Medulla oblongata (tissue), 1 donor: ENCODE results near the gene OR2T33.
"Not testable (repeated sequence)": the region's sequence is repeated elsewhere in the genome, so short reads cannot be mapped to it uniquely, and the experiment has no call there.

ENCODE experiments used
- DNase-seq: peaks from one replicate; pipeline ENCODE4 v3.0.0-alpha.2; 2015; ENCODE audit errors: extremely low spot score

OR2T33 gene, protein sequence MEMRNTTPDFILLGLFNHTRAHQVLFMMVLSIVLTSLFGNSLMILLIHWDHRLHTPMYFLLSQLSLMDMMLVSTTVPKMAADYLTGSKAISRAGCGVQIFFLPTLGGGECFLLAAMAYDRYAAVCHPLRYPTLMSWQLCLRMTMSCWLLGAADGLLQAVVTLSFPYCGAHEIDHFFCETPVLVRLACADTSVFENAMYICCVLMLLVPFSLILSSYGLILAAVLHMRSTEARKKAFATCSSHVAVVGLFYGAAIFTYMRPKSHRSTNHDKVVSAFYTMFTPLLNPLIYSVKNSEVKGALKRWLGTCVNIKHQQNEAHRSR

DNA sequence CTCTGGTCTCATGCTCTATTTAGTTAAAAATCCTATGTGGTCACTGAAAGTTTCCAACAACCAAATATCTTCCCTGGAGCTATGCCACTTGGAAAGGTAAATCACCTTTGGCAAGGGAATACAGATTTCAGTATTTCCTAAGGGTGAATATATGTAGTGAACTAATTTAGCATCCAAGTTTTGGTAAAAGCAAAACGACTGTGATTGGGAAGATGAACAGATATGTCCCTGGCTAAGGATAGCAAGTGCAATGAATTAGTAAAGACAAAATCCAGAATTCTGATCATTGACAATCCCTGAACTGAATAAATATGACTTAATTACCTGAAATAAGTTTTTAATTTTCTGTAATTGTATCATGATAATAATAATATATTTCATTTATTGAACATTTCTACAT lies at the start of gene OR2T33:
Gene OR2T33 (minus strand): TSS at position 101 of the 400 bp plus-strand sequence. CDS start 4,162 bp downstream, outside the sequence.
- no peak for DNase-seq

DNA sequence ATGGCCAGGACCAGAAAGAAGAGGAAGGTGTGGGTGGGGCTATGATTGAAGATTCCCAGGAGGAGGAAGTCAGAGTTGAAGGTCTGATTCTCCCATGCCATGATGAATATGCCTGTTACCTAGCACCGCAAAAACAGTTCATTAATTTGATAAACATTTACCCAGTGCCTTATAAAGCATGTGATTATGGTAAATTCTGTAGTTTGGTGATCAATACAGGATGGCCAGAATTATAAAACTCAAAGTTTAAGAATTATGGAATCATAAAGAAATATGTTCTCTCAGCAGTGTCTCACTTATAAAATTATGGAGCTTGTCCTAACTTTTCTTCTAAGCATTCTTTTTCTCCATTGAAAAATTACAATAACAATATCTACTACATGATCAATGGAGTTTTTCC lies 46.7 kb upstream of the OR2T33 start, which contains the start of gene OR2M7:
Gene OR2M7 (minus strand): TSS at position 101 of the 400 bp plus-strand sequence. CDS start 0 bp downstream, at position 101.
- DNase-seq: no peak

DNA sequence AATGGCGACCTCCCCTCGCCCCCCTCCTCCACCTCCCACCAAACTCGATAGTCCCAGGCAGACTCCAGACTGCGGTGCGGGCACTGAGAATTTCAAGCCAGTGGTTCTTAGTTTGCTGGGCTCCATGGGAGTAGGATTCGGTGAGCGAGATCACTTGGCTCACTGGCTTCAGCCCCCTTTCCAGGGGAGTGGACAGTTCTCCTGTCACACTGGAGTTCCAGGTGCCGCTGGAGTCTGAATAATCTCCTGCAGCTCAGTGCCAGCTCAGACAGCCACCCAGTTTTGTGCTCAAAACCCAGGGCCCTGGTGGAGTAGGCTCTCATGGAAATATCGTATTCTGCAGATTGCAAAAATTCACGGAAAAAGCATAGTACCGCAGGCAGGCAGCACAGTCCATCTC lies 39.0 kb upstream of the OR2T33 start:
- no peak for DNase-seq

DNA sequence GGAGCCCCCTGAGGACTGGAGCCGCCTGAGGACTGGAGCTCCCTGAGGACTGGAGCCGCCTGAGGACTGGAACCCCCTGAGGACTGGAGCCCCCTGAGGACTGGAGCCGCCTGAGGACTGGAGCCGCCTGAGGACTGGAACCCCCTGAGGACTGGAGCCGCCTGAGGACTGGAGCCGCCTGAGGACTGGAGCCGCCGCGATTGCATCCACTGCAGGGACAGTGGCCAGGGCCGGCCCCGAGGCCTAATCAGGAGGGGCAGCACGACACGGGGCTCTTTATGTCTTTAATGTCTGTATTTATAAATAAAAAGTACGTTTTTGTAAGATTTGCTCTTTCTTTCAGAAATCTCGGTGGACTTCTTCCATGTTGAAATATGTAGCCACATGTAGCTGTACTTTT lies 29.0 kb upstream of the OR2T33 start:
- DNase-seq: not testable (repeated sequence)

DNA sequence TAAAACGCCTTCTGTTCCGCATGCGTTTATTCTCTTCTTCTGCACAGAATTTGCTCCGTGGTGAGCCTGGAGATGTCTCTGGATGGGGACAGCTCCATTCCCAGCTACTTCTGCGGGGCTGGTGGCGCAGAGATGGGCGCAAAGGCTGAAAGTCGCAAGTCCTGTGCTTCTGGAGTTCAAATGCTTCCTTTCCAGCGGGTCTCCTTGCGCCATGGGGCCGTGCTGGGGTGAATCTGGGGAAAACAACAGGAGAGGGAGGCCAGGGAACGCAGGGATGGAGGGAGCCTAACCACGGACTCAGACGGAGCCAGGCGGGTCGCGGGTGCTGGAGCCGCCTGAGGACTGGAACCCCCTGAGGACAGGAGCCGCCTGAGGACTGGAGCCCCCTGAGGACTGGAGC lies 28.3 kb upstream of the OR2T33 start:
- DNase-seq: no peak

DNA sequence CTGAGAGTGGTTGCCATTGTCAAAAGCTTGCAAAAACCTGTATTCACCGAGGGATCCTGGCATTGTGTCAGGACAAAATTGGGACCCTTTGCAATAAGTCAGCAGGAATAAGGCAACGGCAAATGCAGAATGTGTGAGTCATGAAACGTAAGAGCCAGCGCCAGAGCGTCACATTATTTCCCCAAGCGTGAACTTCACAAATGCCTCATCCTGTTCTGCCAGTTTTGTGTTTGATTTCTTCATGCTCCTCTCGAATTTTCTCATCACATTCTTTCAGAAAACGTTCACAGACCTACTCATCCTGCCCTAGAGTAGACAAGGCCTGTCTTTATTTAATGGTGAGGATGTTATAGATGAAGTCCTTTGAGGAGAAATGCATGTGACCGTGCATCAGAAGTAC lies 27.9 kb upstream of the OR2T33 start:
- not testable (repeated sequence) for DNase-seq

DNA sequence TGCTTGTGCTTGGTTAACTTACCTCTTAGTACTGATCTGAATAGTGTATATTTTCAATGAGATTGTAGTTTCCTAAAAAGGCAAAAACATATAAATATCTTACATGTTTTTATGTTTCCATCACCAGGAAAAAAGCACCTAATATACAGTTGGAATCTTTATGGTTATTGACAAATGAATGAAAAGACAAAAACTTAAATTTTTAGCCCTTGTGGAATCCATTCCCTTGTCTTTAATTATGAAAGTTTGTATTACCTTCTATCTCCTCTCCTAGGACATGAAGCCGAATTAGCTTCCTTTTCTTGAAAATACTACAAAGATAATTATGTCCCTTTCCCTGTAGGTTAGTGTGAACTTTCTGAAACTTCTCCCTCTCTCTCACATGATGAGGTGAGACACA lies 25.5 kb upstream of the OR2T33 start, which contains the start of gene OR2T12:
Gene OR2T12 (minus strand): TSS at position 101 of the 400 bp plus-strand sequence. CDS start 7,846 bp downstream, outside the sequence.
- DNase-seq: no peak

DNA sequence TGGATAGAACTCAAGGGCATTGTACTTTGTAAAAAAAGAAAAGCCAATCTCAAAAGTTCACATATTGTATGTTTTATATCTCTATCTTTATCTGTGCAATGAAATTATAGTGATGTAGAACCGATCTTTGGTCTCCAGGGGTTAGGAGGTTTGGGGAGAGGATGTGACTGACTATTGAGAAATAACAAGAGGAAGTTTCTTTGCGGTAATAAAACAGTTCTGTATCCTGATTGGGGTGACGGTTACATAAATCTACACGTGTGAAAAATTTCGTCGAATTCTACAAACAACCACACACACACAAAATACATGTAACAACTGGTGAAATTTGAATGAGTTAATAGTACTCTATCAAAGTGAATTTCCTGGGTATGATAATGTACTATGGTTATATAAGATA lies 10.6 kb upstream of the OR2T33 start:
- DNase-seq: no peak

DNA sequence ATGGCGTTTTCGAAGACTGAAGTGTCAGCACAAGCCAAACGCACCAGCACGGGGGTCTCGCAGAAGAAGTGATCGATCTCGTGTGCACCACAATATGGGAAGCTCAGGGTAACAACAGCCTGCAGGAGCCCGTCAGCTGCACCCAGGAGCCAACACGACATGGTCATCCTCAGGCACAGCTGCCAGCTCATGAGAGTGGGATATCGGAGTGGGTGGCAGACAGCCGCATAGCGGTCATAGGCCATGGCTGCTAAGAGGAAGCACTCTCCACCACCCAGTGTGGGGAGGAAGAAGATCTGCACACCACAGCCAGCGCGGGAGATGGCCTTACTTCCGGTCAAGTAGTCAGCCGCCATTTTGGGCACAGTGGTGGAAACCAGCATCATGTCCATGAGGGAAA lies 4.6 kb downstream of the OR2T33 start:
- not testable (repeated sequence) for DNase-seq

DNA sequence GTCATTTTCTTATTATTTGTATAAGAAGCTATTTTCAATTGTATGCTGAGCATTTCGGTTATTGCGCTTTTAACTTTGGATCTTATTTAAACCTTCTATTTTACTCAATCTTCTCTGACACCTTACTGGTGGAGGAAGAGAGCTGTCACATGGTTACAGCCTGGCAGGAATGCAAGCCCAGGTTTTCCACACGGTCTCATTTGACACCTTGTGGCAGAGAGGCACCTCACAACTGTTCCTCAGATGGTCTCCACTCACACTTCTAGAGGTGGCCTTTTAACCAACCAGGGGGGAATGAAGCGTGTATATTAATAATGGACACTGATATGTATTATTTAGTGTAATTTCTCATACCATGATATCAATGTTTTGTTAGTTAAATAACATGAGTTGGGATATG lies 9.6 kb downstream of the OR2T33 start:
- no peak for DNase-seq

DNA sequence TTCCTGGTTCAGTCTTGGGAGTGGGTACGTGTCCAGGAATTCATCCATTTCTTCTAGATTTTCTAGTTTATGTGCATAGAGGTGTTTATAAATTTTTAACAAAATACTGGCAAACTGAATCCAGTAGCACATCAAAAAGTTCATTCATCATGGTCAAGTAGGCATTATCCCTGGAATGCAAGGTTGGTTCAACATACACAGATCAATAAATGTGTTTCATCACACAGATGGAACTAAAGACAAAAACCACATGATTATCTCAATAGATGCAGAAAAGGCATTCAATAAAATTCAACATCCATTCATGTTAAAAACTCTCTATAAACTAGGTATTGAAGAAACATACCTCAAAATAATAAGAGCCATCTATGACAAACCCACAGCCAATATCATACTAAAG lies 18.5 kb downstream of the OR2T33 start:
- DNase-seq: not testable (repeated sequence)

DNA sequence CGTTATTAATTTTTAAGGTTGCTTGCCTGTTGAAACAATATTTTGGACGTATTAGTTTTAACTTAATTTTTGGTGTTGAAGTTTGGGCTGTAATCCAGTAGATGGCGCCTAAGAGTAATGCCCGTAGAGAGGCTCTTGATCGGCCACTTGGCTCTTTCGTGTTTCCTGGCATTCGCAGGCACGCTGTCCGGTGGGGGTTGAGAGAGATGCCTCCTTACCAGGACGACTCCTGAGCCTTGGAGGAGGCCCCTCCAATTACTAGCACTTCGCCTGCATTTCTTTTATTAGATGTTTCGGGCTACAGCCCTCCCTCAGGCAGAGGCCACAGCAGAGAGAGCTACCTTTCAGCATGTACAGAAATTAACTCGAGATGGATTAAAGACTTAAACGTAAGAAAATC lies 34.6 kb downstream of the OR2T33 start:
- peak; percentile 66 for DNase-seq

DNA sequence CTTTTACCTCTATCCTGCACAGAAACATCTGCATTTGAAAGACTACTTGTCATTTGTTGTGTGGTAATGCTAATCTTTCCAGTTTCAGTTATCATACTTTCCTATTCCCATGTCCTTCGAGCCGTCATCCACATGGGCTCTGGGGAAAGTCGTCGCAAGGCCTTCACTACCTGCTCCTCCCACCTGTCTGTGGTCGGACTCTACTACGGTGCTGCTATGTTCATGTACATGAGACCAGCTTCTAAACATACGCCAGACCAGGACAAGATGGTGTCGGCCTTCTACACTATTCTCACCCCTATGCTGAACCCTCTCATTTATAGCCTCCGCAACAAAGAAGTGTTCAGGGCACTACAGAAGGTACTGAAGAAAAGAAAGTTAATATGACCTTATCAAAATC lies 38.3 kb downstream of the OR2T33 start:
- no peak for DNase-seq

DNA sequence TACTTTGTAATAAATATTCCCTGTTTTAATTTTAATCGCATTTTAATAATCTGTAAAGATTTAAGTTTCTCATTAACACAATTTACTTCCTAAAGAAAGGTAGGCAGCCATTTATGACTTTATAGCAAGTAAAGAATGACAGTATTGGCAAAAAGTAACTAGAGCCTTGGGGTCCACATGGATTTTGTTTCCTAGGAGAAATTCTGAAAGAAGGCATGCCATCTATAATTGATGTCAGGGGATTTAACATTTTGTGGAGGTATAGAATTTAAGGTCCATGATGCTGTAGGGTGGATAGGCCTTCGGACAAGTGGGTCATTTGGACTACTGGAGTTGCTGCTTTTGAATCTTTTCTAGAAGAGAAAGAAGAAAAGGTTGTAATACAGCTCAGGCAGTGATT lies 46.7 kb downstream of the OR2T33 start, which contains the start of gene OR2M4:
Gene OR2M4 (plus strand): TSS at position 301 of the 400 bp plus-strand sequence. CDS start 7,512 bp downstream, outside the sequence.
- DNase-seq: no peak

DNA sequence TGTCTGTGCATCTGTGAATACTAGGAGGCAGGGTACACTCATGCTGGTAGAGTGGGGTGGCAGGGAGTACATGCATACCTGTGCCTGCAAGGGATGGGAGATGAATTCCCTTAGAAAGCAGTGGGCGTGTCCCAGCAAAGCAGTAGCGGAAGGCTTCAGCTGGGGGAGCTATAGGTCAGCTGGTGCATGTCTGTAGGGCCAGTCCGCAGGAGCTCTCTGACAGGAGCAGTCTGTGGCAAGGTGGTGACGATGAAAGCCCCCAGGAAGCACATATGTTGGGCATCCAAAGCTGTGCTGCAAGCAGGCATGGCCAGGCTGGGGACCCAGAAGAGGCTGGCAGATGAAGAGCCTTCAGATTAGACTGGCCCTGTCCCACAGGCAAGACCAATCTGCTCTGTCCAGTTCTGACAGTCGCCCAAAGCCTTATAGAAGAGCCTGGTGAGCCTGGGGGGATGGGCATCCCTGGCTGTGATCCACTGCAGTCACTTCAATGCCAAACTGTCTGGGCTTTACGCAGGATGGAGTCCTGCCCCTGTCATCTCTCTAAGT lies 48.3 kb downstream of the OR2T33 start:
- DNase-seq: no peak

DNA sequence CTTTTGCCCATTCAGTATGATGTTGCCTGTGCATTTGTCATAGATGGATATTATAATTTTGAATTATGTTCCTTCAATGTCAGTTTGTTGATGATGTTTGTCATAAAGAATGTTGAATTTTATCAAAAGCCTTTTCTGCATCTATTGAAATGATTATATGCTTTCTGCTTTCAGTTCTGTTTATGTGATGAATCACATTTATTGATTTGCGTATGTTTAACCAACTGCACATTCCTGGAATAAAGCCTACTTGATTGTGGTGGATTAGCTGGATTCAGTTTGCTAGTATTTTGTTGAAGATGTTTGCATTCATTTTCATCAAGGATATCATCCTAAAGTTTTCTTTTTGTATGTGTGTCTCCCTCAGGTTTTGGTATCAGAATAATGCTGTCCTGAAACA lies 52.2 kb downstream of the OR2T33 start:
- DNase-seq: no peak
